Smooth muscle cell (in vitro differentiated cells): ENCODE results near the gene METRNL. TPM values are rescaled to one million over a fixed set of nuclear protein-coding genes. Genes with fewer than 3 reads are reported as not detected.

Source experiments
- DNase-seq: peaks from one replicate; lab custom pipeline; 2025; ENCODE audit not compliant: unreplicated experiment; lab: John Stamatoyannopoulos, UW
- H2AFZ ChIP-seq: fragments of 200-600 bp; sonication (generic); 2 replicates; pipeline ENCODE4 v1.6.0; 2016; ENCODE audit warnings: antibody characterized with exemption, low read depth, mild to moderate bottlenecking
- H3F3A ChIP-seq: fragments of 200-600 bp; sonication (generic); 2 replicates; pipeline ENCODE4 v1.6.0; 2017; ENCODE audit warnings: antibody characterized with exemption, low read depth
- H3K27ac ChIP-seq: fragments of 200-600 bp; sonication (generic); 2 replicates; pipeline ENCODE4 v1.5.1; 2016; ENCODE audit warnings: low read depth, mild to moderate bottlenecking
- H3K27me3 ChIP-seq: fragments of 200-600 bp; sonication (generic); 2 replicates; pipeline ENCODE4 v1.6.1; 2016; ENCODE audit warnings: low read depth, mild to moderate bottlenecking
- H3K36me3 ChIP-seq: fragments of 200-600 bp; sonication (generic); 2 replicates; pipeline ENCODE4 v1.5.1; 2016; ENCODE audit warnings: low read depth
- H3K4me1 ChIP-seq: fragments of 200-600 bp; sonication (generic); 2 replicates; pipeline ENCODE4 v1.5.1; 2016; ENCODE audit warnings: low read depth
- H3K4me2 ChIP-seq: fragments of 200-600 bp; sonication (generic); 2 replicates; pipeline ENCODE4 v1.6.0; 2016; ENCODE audit warnings: mild to moderate bottlenecking
- H3K4me3 ChIP-seq: fragments of 200-600 bp; sonication (generic); 2 replicates; pipeline ENCODE4 v1.5.1; 2016; ENCODE audit warnings: mild to moderate bottlenecking
- H3K79me2 ChIP-seq: fragments of 200-600 bp; sonication (generic); 2 replicates; pipeline ENCODE4 v1.6.0; 2016; ENCODE audit warnings: low read depth, mild to moderate bottlenecking
- H3K9ac ChIP-seq: fragments of 200-600 bp; sonication (generic); 2 replicates; pipeline ENCODE4 v1.6.0; 2016; ENCODE audit warnings: low read depth
- H3K9me3 ChIP-seq: fragments of 200-600 bp; sonication (generic); replicated peaks from 2 replicates; pipeline ENCODE4 v1.5.1; 2016; ENCODE audit warnings: low read depth
- H4K20me1 ChIP-seq: fragments of 200-600 bp; sonication (generic); 2 replicates; pipeline ENCODE4 v1.6.0; 2016; ENCODE audit warnings: low read depth
- CTCF ChIP-seq: fragments of 200-600 bp; sonication (generic); IDR thresholded peaks from 2 replicates; pipeline ENCODE4 v1.5.1; 2017; ENCODE audit warnings: borderline replicate concordance, mild to moderate bottlenecking, antibody characterized with exemption; ENCODE audit not compliant: insufficient read depth, poor library complexity, severe bottlenecking
- WGBS: methylation state at CpG from one replicate; pipeline ENCODE4 v1.1.7; 2016; ENCODE audit warnings: low lambda C conversion rate; 5-methylcytosine and 5-hydroxymethylcytosine counted together
- polyA plus RNA-seq: library from polyadenylated mRNA; unstranded; fragments of >200 nt; fragmentation: Nextera tagmentation; extraction: Ambion mirVana; gene quantifications from 2 replicates; pipeline ENCODE4 v1.2.1, GENCODE V29; 2016
- total RNA-seq: library from RNA; depleted of rRNA; stranded (reverse); fragments of >200 nt; gene quantifications from 2 replicates; pipeline ENCODE4 v1.2.3, GENCODE V29; 2014

Gene METRNL
- total and polyA plus RNA-seq, 2 experiments from 2014 or later: 55.6 to 98.1 TPM

GRCh38 chr17:83069931-83070742, 9.3 kb upstream of the METRNL start:
- Histone ChIP-seq H3K27ac (no peak overlapping the region), H4K20me1 (no peaks in the 10 kb centered on the region), H3K79me2 (no peaks in the 10 kb centered on the region), H3K36me3 (no peaks in the 10 kb centered on the region), H3K9ac (no peak overlapping the region), H3F3A (no peaks in the 10 kb centered on the region), H3K4me1 (no peaks in the 10 kb centered on the region), H3K9me3 (no peaks in the 10 kb centered on the region), H3K27me3 (no peaks in the 10 kb centered on the region), H3K4me2 (no peak overlapping the region), H3K4me3 (no peak overlapping the region), H2AFZ (no peak overlapping the region)
- 86% methylated on average over 25 of the region's 35 CpGs for WGBS
- TF ChIP-seq CTCF: no peak
- no peak for DNase-seq

GRCh38 chr17:83070800-83071341, 8.5 kb upstream of the METRNL start:
- DNase-seq: no peak
- Histone ChIP-seq H2AFZ (no peak overlapping the region), H3F3A (no peaks in the 10 kb centered on the region), H3K4me2 (no peak overlapping the region), H3K36me3 (no peaks in the 10 kb centered on the region), H3K79me2 (no peaks in the 10 kb centered on the region), H3K9ac (no peak overlapping the region), H3K4me3 (no peak overlapping the region), H3K27me3 (no peaks in the 10 kb centered on the region), H3K4me1 (no peaks in the 10 kb centered on the region), H4K20me1 (no peaks in the 10 kb centered on the region), H3K9me3 (no peaks in the 10 kb centered on the region), H3K27ac (no peak overlapping the region)
- 97% methylated on average over 16 of the region's 16 CpGs for WGBS
- no peak for TF ChIP-seq CTCF

GRCh38 chr17:83071365-83071764, 8.0 kb upstream of the METRNL start:
- no peak for DNase-seq
- H3K27ac ChIP-seq: no peak overlapping the region
- WGBS: 92% methylated on average over 11 of the region's 12 CpGs
- no peak overlapping the region for H3K9ac ChIP-seq
- no peaks in the 10 kb centered on the region for H3K9me3 ChIP-seq
- H3K36me3 ChIP-seq: no peaks in the 10 kb centered on the region
- no peak overlapping the region for H2AFZ ChIP-seq
- no peak for TF ChIP-seq CTCF
- no peaks in the 10 kb centered on the region for H3K4me1 ChIP-seq
- no peaks in the 10 kb centered on the region for H3K79me2 ChIP-seq
- H3K4me3 ChIP-seq: no peak overlapping the region
- H3F3A ChIP-seq: no peaks in the 10 kb centered on the region
- no peak overlapping the region for H3K4me2 ChIP-seq
- no peaks in the 10 kb centered on the region for H4K20me1 ChIP-seq
- H3K27me3 ChIP-seq: no peaks in the 10 kb centered on the region
